ENCODE measurements around the gene ELF2. TPM values are rescaled to one million over a fixed set of nuclear protein-coding genes. Genes with fewer than 3 reads are reported as not detected.

ELF2 gene
- total RNA-seq, 1 experiment from 2014 or later: 21.9 TPM

GRCh38 chr4:139077567-139078355, 99.3 kb downstream of the ELF2 start:
- Histone ChIP-seq H3K4me1 (ENCODE audit: control insufficient read depth, insufficient read depth, low read length) (peaks cover 21% of the 10 kb centered on the region), H3K9me3 (ENCODE audit: control insufficient read depth, insufficient read depth, low read depth, low read length) (no peaks in the 10 kb centered on the region), H3K27ac (ENCODE audit: low read length) (no peak overlapping the region), H3K27me3 (ENCODE audit: control insufficient read depth, insufficient read depth, low read length) (no peaks in the 10 kb centered on the region), H3K4me3 (ENCODE audit: low read depth in 2 of 2, low read length in 2 of 2) (no peak overlapping the region), H3K36me3 (ENCODE audit: control insufficient read depth, insufficient read depth, low read length) (peaks cover 6% of the 10 kb centered on the region)
- ChIA-PET POLR2A (no interaction called here), CTCF (no interaction called here)
- no peak for DNase-seq (ENCODE audit: low read depth, low spot score)
- in situ Hi-C loops (cut with HindIII; ENCODE audit: low pct_unique_long_range_greater_than_20kb, low sequenced_read_pairs) (no loop called here), intact Hi-C loops (cut with micrococcal nuclease; ENCODE audit: unreplicated experiment) (no loop called here)
- no TSS peak for BruUV-seq (replicated peaks)
- TF ChIP-seq, protein P1, sequence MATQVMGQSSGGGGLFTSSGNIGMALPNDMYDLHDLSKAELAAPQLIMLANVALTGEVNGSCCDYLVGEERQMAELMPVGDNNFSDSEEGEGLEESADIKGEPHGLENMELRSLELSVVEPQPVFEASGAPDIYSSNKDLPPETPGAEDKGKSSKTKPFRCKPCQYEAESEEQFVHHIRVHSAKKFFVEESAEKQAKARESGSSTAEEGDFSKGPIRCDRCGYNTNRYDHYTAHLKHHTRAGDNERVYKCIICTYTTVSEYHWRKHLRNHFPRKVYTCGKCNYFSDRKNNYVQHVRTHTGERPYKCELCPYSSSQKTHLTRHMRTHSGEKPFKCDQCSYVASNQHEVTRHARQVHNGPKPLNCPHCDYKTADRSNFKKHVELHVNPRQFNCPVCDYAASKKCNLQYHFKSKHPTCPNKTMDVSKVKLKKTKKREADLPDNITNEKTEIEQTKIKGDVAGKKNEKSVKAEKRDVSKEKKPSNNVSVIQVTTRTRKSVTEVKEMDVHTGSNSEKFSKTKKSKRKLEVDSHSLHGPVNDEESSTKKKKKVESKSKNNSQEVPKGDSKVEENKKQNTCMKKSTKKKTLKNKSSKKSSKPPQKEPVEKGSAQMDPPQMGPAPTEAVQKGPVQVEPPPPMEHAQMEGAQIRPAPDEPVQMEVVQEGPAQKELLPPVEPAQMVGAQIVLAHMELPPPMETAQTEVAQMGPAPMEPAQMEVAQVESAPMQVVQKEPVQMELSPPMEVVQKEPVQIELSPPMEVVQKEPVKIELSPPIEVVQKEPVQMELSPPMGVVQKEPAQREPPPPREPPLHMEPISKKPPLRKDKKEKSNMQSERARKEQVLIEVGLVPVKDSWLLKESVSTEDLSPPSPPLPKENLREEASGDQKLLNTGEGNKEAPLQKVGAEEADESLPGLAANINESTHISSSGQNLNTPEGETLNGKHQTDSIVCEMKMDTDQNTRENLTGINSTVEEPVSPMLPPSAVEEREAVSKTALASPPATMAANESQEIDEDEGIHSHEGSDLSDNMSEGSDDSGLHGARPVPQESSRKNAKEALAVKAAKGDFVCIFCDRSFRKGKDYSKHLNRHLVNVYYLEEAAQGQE (IDR thresholded peaks at IDR 0.05; ENCODE audit: insufficient read depth in 1 of 2, low read depth in 2 of 2, low read length in 1 of 2): no peak
- TF ChIP-seq SIN3A (IDR thresholded peaks at IDR 0.05; ENCODE audit: borderline replicate concordance, insufficient read depth, low read depth, low read length) (no peak), POLR2AphosphoS5 (IDR thresholded peaks at IDR 0.05; ENCODE audit: low read depth, low read length) (no peak), CTCF (IDR thresholded peaks at IDR 0.05) (no peak), TCF7L2 (IDR thresholded peaks at IDR 0.05; ENCODE audit: low read depth, low read length) (no peak)
- no peak for ATAC-seq

- H3K4me1 ChIP-seq (ENCODE audit: control insufficient read depth, insufficient read depth, low read length): peaks cover 11% of the 10 kb centered on the region; the same call in 1 of the 2 replicates
- no peak overlapping the region for H3K27ac ChIP-seq (ENCODE audit: low read length)
- POLR2A ChIA-PET: interaction anchor here (0.6 kb wide), 1 partner anchor 75 kb away, joined by 3 read pairs; no protein-coding TSS in a partner anchor
- H3K36me3 ChIP-seq (ENCODE audit: control insufficient read depth, insufficient read depth, low read length): peaks cover 18% of the 10 kb centered on the region
- no peak for DNase-seq (ENCODE audit: low read depth, low spot score)
- ATAC-seq: no peak
- H3K4me3 ChIP-seq (ENCODE audit: low read depth in 2 of 2, low read length in 2 of 2): no peak overlapping the region
- intact Hi-C loops (cut with micrococcal nuclease; ENCODE audit: unreplicated experiment): no loop called here
- no peaks in the 10 kb centered on the region for H3K9me3 ChIP-seq (ENCODE audit: control insufficient read depth, insufficient read depth, low read depth, low read length)
- TF ChIP-seq, protein P1 (IDR thresholded peaks at IDR 0.05; ENCODE audit: insufficient read depth in 1 of 2, low read depth in 2 of 2, low read length in 1 of 2): no peak
- no peak for TF ChIP-seq CTCF (IDR thresholded peaks at IDR 0.05)
- H3K27me3 ChIP-seq (ENCODE audit: control insufficient read depth, insufficient read depth, low read length): no peaks in the 10 kb centered on the region
- no TSS peak for BruUV-seq (replicated peaks)
- CTCF ChIA-PET: no interaction called here
- in situ Hi-C loops (cut with HindIII; ENCODE audit: low pct_unique_long_range_greater_than_20kb, low sequenced_read_pairs): no loop called here
These were observed 100.8 kb downstream of the ELF2 start for GRCh38 chr4:139076016-139076744.

Data from Panc1 (cell line).